Measurements from ENCODE around the gene GTSF1L.

DNA sequence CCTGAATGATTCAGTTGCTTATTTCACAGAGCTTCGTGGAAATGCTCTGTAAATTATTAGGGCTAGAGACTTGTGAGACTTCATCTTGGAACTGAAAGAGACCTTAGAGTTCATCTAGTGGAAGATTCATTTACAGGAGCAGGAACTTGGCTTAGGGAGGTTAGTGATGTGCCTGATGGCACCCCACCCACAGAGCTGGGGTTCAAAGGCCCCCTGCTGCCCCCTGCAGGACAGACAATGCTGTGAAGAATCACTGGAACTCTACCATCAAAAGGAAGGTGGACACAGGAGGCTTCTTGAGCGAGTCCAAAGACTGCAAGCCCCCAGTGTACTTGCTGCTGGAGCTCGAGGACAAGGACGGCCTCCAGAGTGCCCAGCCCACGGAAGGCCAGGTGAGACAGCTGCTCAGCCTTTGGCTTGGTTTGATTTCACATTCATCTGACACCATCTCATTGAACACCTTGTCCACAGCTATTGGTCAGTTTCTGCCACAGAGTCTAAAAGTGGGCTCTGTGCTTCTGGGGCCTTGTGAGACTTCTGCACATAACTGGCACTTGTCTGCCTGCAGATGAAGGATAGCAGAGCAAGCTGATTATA, 34.8 kb downstream of the GTSF1L start:
- TF ChIP-seq, protein P1, sequence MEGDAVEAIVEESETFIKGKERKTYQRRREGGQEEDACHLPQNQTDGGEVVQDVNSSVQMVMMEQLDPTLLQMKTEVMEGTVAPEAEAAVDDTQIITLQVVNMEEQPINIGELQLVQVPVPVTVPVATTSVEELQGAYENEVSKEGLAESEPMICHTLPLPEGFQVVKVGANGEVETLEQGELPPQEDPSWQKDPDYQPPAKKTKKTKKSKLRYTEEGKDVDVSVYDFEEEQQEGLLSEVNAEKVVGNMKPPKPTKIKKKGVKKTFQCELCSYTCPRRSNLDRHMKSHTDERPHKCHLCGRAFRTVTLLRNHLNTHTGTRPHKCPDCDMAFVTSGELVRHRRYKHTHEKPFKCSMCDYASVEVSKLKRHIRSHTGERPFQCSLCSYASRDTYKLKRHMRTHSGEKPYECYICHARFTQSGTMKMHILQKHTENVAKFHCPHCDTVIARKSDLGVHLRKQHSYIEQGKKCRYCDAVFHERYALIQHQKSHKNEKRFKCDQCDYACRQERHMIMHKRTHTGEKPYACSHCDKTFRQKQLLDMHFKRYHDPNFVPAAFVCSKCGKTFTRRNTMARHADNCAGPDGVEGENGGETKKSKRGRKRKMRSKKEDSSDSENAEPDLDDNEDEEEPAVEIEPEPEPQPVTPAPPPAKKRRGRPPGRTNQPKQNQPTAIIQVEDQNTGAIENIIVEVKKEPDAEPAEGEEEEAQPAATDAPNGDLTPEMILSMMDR (IDR thresholded peaks at IDR 0.05) = peak in 1 of 6 experiments; percentile 16
- no peak for TF ChIP-seq POLR2A (IDR thresholded peaks at IDR 0.05)

All from thyroid gland (tissue), 4 donors.